Thyroid gland (tissue), 4 donors: ENCODE results near the gene LRMDA. TPM values are rescaled to one million over a fixed set of nuclear protein-coding genes. Genes with fewer than 3 reads are reported as not detected.

ENCODE experiments used
- DNase-seq, 2 donors: peaks; one replicate each; pipeline ENCODE4 v3.0.0-alpha.2; 2019
- H3K27ac ChIP-seq, 3 donors: fragments of 200-600 bp; sonication (generic); 1 replicate in 2 of 3; 2 replicates in 1 of 3; pipeline ENCODE4 v1.5.1; 2016 to 2019; ENCODE audit warnings: mild to moderate bottlenecking in 1 of 3, moderate library complexity in 1 of 3
- H3K27me3 ChIP-seq: fragments of 200-600 bp; sonication (generic); one replicate; pipeline ENCODE4 v1.5.1; 2019
- H3K36me3 ChIP-seq, 2 donors: fragments of 200-600 bp; sonication (generic); one replicate each; pipeline ENCODE4 v1.5.1; 2016 to 2019
- H3K4me1 ChIP-seq, 2 donors: fragments of 200-600 bp; sonication (generic); one replicate each; pipeline ENCODE4 v1.5.1; 2017 to 2019
- H3K4me3 ChIP-seq, 3 donors: fragments of 200-600 bp; sonication (generic); replicated peaks in 1 of 3; 1 replicate in 2 of 3; 2 replicates in 1 of 3; pipeline ENCODE4 v1.5.1; 2016; ENCODE audit warnings: mild to moderate bottlenecking in 1 of 3
- H3K9me3 ChIP-seq: fragments of 200-600 bp; sonication (generic); one replicate; pipeline ENCODE4 v1.5.1; 2017
- CTCF ChIP-seq, 6 experiments: fragments of 200-600 bp in 3 of 6; fragments of 450-650 bp in 3 of 6; sonication (generic) in 3 of 6; IDR thresholded peaks; one replicate each; pipeline ENCODE4 v1.5.1; 2016 to 2019; ENCODE audit warnings: antibody characterized with exemption in 6 of 6, mild to moderate bottlenecking in 2 of 6, inconsistent platforms in 1 of 6, moderate library complexity in 1 of 6
- POLR2A ChIP-seq, 2 donors: fragments of 450-650 bp; IDR thresholded peaks; one replicate each; pipeline ENCODE4 v1.6.1; 2017; ENCODE audit warnings: antibody characterized with exemption in 2 of 2, mild to moderate bottlenecking in 2 of 2, moderate library complexity in 1 of 2
- WGBS, 2 donors: methylation state at CpG; one replicate each; pipeline ENCODE4 v1.1.5; 2017; 5-methylcytosine and 5-hydroxymethylcytosine counted together
- intact Hi-C: fragments of 100-400 bp; cut with DNase I; formaldehyde crosslinking; loops from one replicate; pipeline ENCODE4 v1.15.1; 2023
- total RNA-seq, 4 donors: library from RNA; depleted of rRNA; stranded (reverse); fragments of >200 nt; gene quantifications; one replicate each; pipeline ENCODE4 v1.2.3, GENCODE V29; 2016

Gene LRMDA
- total RNA-seq, 4 donors from 2014 or later = 16.5 to 31.7 (median 23.2) TPM

GRCh38 chr10:76086761-76087639 is 655.6 kb downstream of the LRMDA start:
- TF ChIP-seq POLR2A (IDR thresholded peaks at IDR 0.05) (no peak), CTCF (IDR thresholded peaks at IDR 0.05) (peak in 1 of 6 experiments; percentile 22)
- H3K27me3 ChIP-seq = no peaks in the 10 kb centered on the region
- DNase-seq = no peak
- no peaks in the 10 kb centered on the region for H3K4me1 ChIP-seq
- intact Hi-C loops = no loop called here
- no peak overlapping the region for H3K27ac ChIP-seq
- H3K4me3 ChIP-seq = no peak overlapping the region
- WGBS, 2 donors = 57 to 68% methylated on average over 9 of the region's 9 CpGs
- H3K9me3 ChIP-seq = no peaks in the 10 kb centered on the region
- H3K36me3 ChIP-seq = no peaks in the 10 kb centered on the region

- intact Hi-C loops = no loop called here
Observed at GRCh38 chr10:76088008-76088407, 656.6 kb downstream of the LRMDA start.

GRCh38 chr10:76088980-76089379 is 657.6 kb downstream of the LRMDA start:
- Histone ChIP-seq H3K27me3 (no peaks in the 10 kb centered on the region), H3K4me3 (no peak overlapping the region), H3K27ac (no peak overlapping the region), H3K9me3 (no peaks in the 10 kb centered on the region), H3K36me3 (no peaks in the 10 kb centered on the region), H3K4me1 (no peaks in the 10 kb centered on the region)
- intact Hi-C loops = no loop called here
- WGBS, 2 donors = 86 to 90% methylated on average over 3 of the region's 3 CpGs
- TF ChIP-seq POLR2A (IDR thresholded peaks at IDR 0.05) (no peak), CTCF (IDR thresholded peaks at IDR 0.05) (no peak)
- no peak for DNase-seq

More at GRCh38 chr10:76088008-76088407, 656.6 kb downstream of the LRMDA start:
- Histone ChIP-seq H3K36me3 (no peaks in the 10 kb centered on the region), H3K27ac (no peak overlapping the region), H3K4me1 (no peaks in the 10 kb centered on the region), H3K27me3 (no peaks in the 10 kb centered on the region), H3K4me3 (no peak overlapping the region), H3K9me3 (no peaks in the 10 kb centered on the region)
- 91 to 94% methylated on average over 4 of the region's 4 CpGs for WGBS, 2 donors
- TF ChIP-seq CTCF (IDR thresholded peaks at IDR 0.05) = no peak
- no peak for TF ChIP-seq POLR2A (IDR thresholded peaks at IDR 0.05)
- DNase-seq = no peak

GRCh38 chr10:76089556-76090180 is 658.2 kb downstream of the LRMDA start:
- intact Hi-C loops = no loop called here
- Histone ChIP-seq H3K27ac (no peak overlapping the region), H3K36me3 (no peaks in the 10 kb centered on the region), H3K4me1 (no peaks in the 10 kb centered on the region), H3K9me3 (no peaks in the 10 kb centered on the region), H3K27me3 (no peaks in the 10 kb centered on the region), H3K4me3 (no peak overlapping the region)
- WGBS, 2 donors = 87 to 91% methylated on average over 12 of the region's 12 CpGs
- TF ChIP-seq CTCF (IDR thresholded peaks at IDR 0.05) = no peak
- no peak for TF ChIP-seq POLR2A (IDR thresholded peaks at IDR 0.05)
- DNase-seq = no peak

- no peak overlapping the region for H3K4me3 ChIP-seq
- no peak for TF ChIP-seq CTCF (IDR thresholded peaks at IDR 0.05)
- TF ChIP-seq POLR2A (IDR thresholded peaks at IDR 0.05) = no peak
- intact Hi-C loops = no loop called here
- H3K36me3 ChIP-seq = no peaks in the 10 kb centered on the region
- H3K27ac ChIP-seq = no peak overlapping the region
- H3K9me3 ChIP-seq = no peaks in the 10 kb centered on the region
- no peaks in the 10 kb centered on the region for H3K27me3 ChIP-seq
- H3K4me1 ChIP-seq = no peaks in the 10 kb centered on the region
- WGBS, 2 donors = 94 to 100% methylated on average over 1 of the region's 1 CpG
- no peak for DNase-seq
Observed at GRCh38 chr10:76091926-76092325, 660.5 kb downstream of the LRMDA start.
